Caco-2 (cell line): Measurements from ENCODE around the gene MED20. TPM values are rescaled to one million over a fixed set of nuclear protein-coding genes. Genes with fewer than 3 reads are reported as not detected.

Experiments used
- BruUV-seq: library from RNA; stranded (reverse); fragments of 400-500 nt; replicated peaks from 2 replicates; lab custom pipeline; 2021; lab: Mats Ljungman, UMichigan
- CTCF ChIA-PET: fragments of 300-600 bp; sonication (Branson Sonifier 250); formaldehyde crosslinking; loops from one replicate; lab custom pipeline; 2022; ENCODE audit warnings: antibody characterized with exemption; lab: Charles Lee
- POLR2A ChIA-PET: fragments of 300-600 bp; sonication (Branson Sonifier 250); formaldehyde crosslinking; loops from one replicate; lab custom pipeline; 2022; ENCODE audit warnings: antibody characterized with exemption; lab: Charles Lee
- DNase-seq, 2 experiments: peaks; one replicate each; pipeline versions ENCODE4 v3.0.0 to v3.0.0-alpha.2; 2020 to 2022
- H3K27me3 ChIP-seq: replicated peaks from 2 replicates; pipeline ENCODE4 v1.6.0; 2011; ENCODE audit warnings: low read length; ENCODE audit not compliant: control insufficient read depth, insufficient read depth
- H3K36me3 ChIP-seq: 2 replicates; pipeline ENCODE4 v1.5.1; 2011; ENCODE audit warnings: low read length; ENCODE audit not compliant: control insufficient read depth, insufficient read depth
- H3K4me1 ChIP-seq: fragments of 250-450 bp; sonication (Bioruptor Pico); 2 replicates; pipeline ENCODE4 v1.5.1; 2020; ENCODE audit warnings: mild to moderate bottlenecking
- H3K4me3 ChIP-seq: 2 replicates; pipeline ENCODE4 v1.5.1; 2011; ENCODE audit warnings: low read depth, mild to moderate bottlenecking, control low read depth, low read length
- H3K9me3 ChIP-seq: fragments of 250-450 bp; sonication (Bioruptor Pico); 2 replicates; pipeline ENCODE4 v1.5.1; 2020; ENCODE audit warnings: mild to moderate bottlenecking, moderate library complexity
- H3K27ac Mint-ChIP-seq: one replicate; pipeline ENCODE4 v1.8.0; 2022; ENCODE audit warnings: mixed read lengths; ENCODE audit not compliant: unreplicated experiment
- H3K27me3 Mint-ChIP-seq: one replicate; pipeline ENCODE4 v1.8.0; 2022; ENCODE audit warnings: mixed read lengths; ENCODE audit not compliant: insufficient read depth, unreplicated experiment
- H3K36me3 Mint-ChIP-seq: one replicate; pipeline ENCODE4 v1.8.0; 2022; ENCODE audit warnings: mild to moderate bottlenecking, mixed read lengths; ENCODE audit not compliant: insufficient read depth, unreplicated experiment
- H3K4me1 Mint-ChIP-seq: one replicate; pipeline ENCODE4 v1.8.0; 2022; ENCODE audit warnings: low read depth, mixed read lengths; ENCODE audit not compliant: unreplicated experiment
- H3K4me3 Mint-ChIP-seq: one replicate; pipeline ENCODE4 v1.8.0; 2022; ENCODE audit warnings: mild to moderate bottlenecking, moderate library complexity, mixed read lengths; ENCODE audit not compliant: unreplicated experiment
- H3K9me3 Mint-ChIP-seq: one replicate; pipeline ENCODE4 v1.8.0; 2022; ENCODE audit warnings: mixed read lengths; ENCODE audit not compliant: unreplicated experiment
- CTCF ChIP-seq, 2 experiments: fragments of 200-600 bp in 1 of 2; IDR thresholded peaks; 1 replicate in 1 of 2; 2 replicates in 1 of 2; pipeline versions ENCODE4 v1.5.1 to v1.8.0; 2011 to 2022; ENCODE audit warnings: antibody characterized with exemption in 1 of 2, control low read depth in 1 of 2, inconsistent platforms in 1 of 2, low read depth in 1 of 2, low read length in 1 of 2, mild to moderate bottlenecking in 1 of 2, moderate library complexity in 1 of 2; ENCODE audit not compliant: insufficient read depth in 1 of 2, severe bottlenecking in 1 of 2, unreplicated experiment in 1 of 2
- intact Hi-C: fragments of 100-400 bp; cut with micrococcal nuclease; formaldehyde crosslinking; loops from one replicate; pipeline ENCODE4 v1.10.0; 2022; ENCODE audit not compliant: unreplicated experiment
- total RNA-seq: library from RNA; stranded (reverse); gene quantifications from 2 replicates; pipeline ENCODE4 v1.2.3, GENCODE V29; 2022

Gene MED20
- total RNA-seq, 1 experiment from 2014 or later, result 43.7 TPM

- ChIA-PET POLR2A (no interaction called here), CTCF (no interaction called here)
- Histone ChIP-seq H3K4me3 (no peak overlapping the region), H3K36me3 (peaks cover 7% of the 10 kb centered on the region), H3K4me1 (peaks cover 16% of the 10 kb centered on the region), H3K9me3 (no peaks in the 10 kb centered on the region), H3K27me3 (no peaks in the 10 kb centered on the region)
- H3K4me1 Mint-ChIP-seq, result no peaks in the 10 kb centered on the region
- no peak for DNase-seq
- H3K27me3 Mint-ChIP-seq, result no peaks in the 10 kb centered on the region
- no peak for TF ChIP-seq CTCF (IDR thresholded peaks at IDR 0.05; ENCODE audit: insufficient read depth in 1 of 2, low read depth in 1 of 2, low read length in 1 of 2, severe bottlenecking in 1 of 2, unreplicated experiment in 1 of 2)
- intact Hi-C loops, result no loop called here
- no TSS peak for BruUV-seq
- H3K4me3 Mint-ChIP-seq, result no peak overlapping the region
- no peak overlapping the region for H3K27ac Mint-ChIP-seq
- peaks cover 82% of the 10 kb centered on the region for H3K36me3 Mint-ChIP-seq
- H3K9me3 Mint-ChIP-seq, result no peaks in the 10 kb centered on the region
Observed at GRCh38 chr6:41931792-41932191, 10.9 kb upstream of the MED20 start.

GRCh38 chr6:41929924-41930323, 9.0 kb upstream of the MED20 start:
- H3K36me3 ChIP-seq, result peaks cover 5% of the 10 kb centered on the region
- H3K9me3 ChIP-seq, result no peaks in the 10 kb centered on the region
- POLR2A ChIA-PET, result no interaction called here
- TF ChIP-seq CTCF (IDR thresholded peaks at IDR 0.05; ENCODE audit: insufficient read depth in 1 of 2, low read depth in 1 of 2, low read length in 1 of 2, severe bottlenecking in 1 of 2, unreplicated experiment in 1 of 2), result no peak
- no peaks in the 10 kb centered on the region for H3K27me3 ChIP-seq
- Mint-ChIP-seq H3K9me3 (no peaks in the 10 kb centered on the region), H3K27me3 (no peaks in the 10 kb centered on the region), H3K4me1 (no peaks in the 10 kb centered on the region), H3K27ac (no peak overlapping the region), H3K36me3 (peaks cover 83% of the 10 kb centered on the region), H3K4me3 (no peak overlapping the region)
- H3K4me1 ChIP-seq, result peaks cover 2% of the 10 kb centered on the region; the same call in 1 of the 2 replicates
- CTCF ChIA-PET, result no interaction called here
- intact Hi-C loops, result no loop called here
- BruUV-seq, result no TSS peak
- no peak for DNase-seq
- H3K4me3 ChIP-seq, result no peak overlapping the region

GRCh38 chr6:41927253-41927652, 6.3 kb upstream of the MED20 start:
- no TSS peak for BruUV-seq
- peaks cover 83% of the 10 kb centered on the region for H3K36me3 Mint-ChIP-seq
- H3K9me3 Mint-ChIP-seq, result no peaks in the 10 kb centered on the region
- Histone ChIP-seq H3K9me3 (no peaks in the 10 kb centered on the region), H3K27me3 (no peaks in the 10 kb centered on the region), H3K4me1 (peaks cover 7% of the 10 kb centered on the region; the same call in 1 of the 2 replicates), H3K4me3 (no peak overlapping the region), H3K36me3 (peaks cover 7% of the 10 kb centered on the region)
- CTCF ChIA-PET, result interaction anchor here (0.6 kb wide), 1 partner anchor 145 kb away, joined by 6 read pairs; no protein-coding TSS in a partner anchor
- no peak for DNase-seq
- intact Hi-C loops, result no loop called here
- H3K4me3 Mint-ChIP-seq, result no peak overlapping the region
- TF ChIP-seq CTCF (IDR thresholded peaks at IDR 0.05; ENCODE audit: insufficient read depth in 1 of 2, low read depth in 1 of 2, low read length in 1 of 2, severe bottlenecking in 1 of 2, unreplicated experiment in 1 of 2), result no peak
- H3K4me1 Mint-ChIP-seq, result peaks cover 13% of the 10 kb centered on the region
- H3K27me3 Mint-ChIP-seq, result no peaks in the 10 kb centered on the region
- peak overlapping the region; percentile 32 for H3K27ac Mint-ChIP-seq
- POLR2A ChIA-PET, result no interaction called here
